GM12874 (cell line): ENCODE results near the gene SF3B6.

Source experiments
- CTCF ChIP-seq: IDR thresholded peaks from 2 replicates; pipeline ENCODE4 v1.5.1; 2011; ENCODE audit warnings: low read depth, mild to moderate bottlenecking, control low read depth, low read length, moderate library complexity; ENCODE audit not compliant: insufficient read depth

The SF3B6 gene

GRCh38 chr2:24046930-24047702, 29.0 kb downstream of the SF3B6 start, which contains the start of gene WDCP:
Gene WDCP, minus strand, starts transcription at chr2:24047391. Its CDS starts 7,897 bp downstream, at chr2:24039494.
- TF ChIP-seq CTCF = no peak

GRCh38 chr2:24046599-24046929, 29.6 kb downstream of the SF3B6 start:
- TF ChIP-seq CTCF = no peak

GRCh38 chr2:24045511-24046508, 30.3 kb downstream of the SF3B6 start:
- TF ChIP-seq CTCF = no peak

GRCh38 chr2:24040511-24040910, 35.6 kb downstream of the SF3B6 start:
- TF ChIP-seq CTCF = no peak

GRCh38 chr2:24038786-24039499, 37.2 kb downstream of the SF3B6 start:
- no peak for TF ChIP-seq CTCF

GRCh38 chr2:24026233-24026632, 49.9 kb downstream of the SF3B6 start:
- TF ChIP-seq CTCF = no peak

- no peak for TF ChIP-seq CTCF
Measured at GRCh38 chr2:24024996-24025663, 51.0 kb downstream of the SF3B6 start.
